ENCODE data around the gene BRINP3. TPM values are rescaled to one million over a fixed set of nuclear protein-coding genes. Genes with fewer than 3 reads are reported as not detected.

BRINP3 gene
- total and polyA plus RNA-seq, 2 donors (not counting 3 experiments of a cell fraction or from before 2014, with no cell fraction given) = not detected

- intact Hi-C loops (cut with micrococcal nuclease) = no loop called here
- Histone ChIP-seq H2AFZ (ENCODE audit: low read depth, low read length) (no peak overlapping the region), H3K36me3 (ENCODE audit: control insufficient read depth in 2 of 2, extremely low read depth in 1 of 2, insufficient read depth in 2 of 2, low read length in 2 of 2) (no peaks in the 10 kb centered on the region), H3K9ac (replicated peaks; ENCODE audit: extremely low read depth, insufficient read depth, low read length) (no peak overlapping the region), H3K9me1 (replicated peaks; ENCODE audit: control insufficient read depth, extremely low read depth, insufficient read depth, low read length) (no peaks in the 10 kb centered on the region), H4K20me1 (replicated peaks; ENCODE audit: control insufficient read depth, extremely low read depth, insufficient read depth, low read length) (no peaks in the 10 kb centered on the region), H3K27ac (ENCODE audit: insufficient read depth, low read depth, low read length) (no peak overlapping the region), H3K4me2 (ENCODE audit: insufficient read depth, low read length) (no peak overlapping the region), H3K9me3 (replicated peaks; ENCODE audit: control insufficient read depth, insufficient read depth, low read length) (no peaks in the 10 kb centered on the region), H3K79me2 (ENCODE audit: control insufficient read depth, insufficient read depth, low read length) (no peaks in the 10 kb centered on the region), H3K27me3 (ENCODE audit: control insufficient read depth in 2 of 2, insufficient read depth in 2 of 2, low read length in 2 of 2) (no peaks in the 10 kb centered on the region), H3K4me1 (ENCODE audit: control insufficient read depth, extremely low read depth, insufficient read depth, low read length) (no peaks in the 10 kb centered on the region), H3K4me3 (replicated peaks in 1 of 3; ENCODE audit: insufficient read depth in 1 of 3, low read depth in 1 of 3, low read length in 3 of 3) (no peak overlapping the region)
- FAIRE-seq = no peak
- no TSS peak for BruUV-seq (replicated peaks)
- no peak for TF ChIP-seq JUN (IDR thresholded peaks at IDR 0.05; ENCODE audit: borderline replicate concordance, insufficient read depth, insufficient read length, low read depth)
- no peak for TF ChIP-seq POLR2A (IDR thresholded peaks at IDR 0.05; ENCODE audit: low read depth, low read length)
- no peak for TF ChIP-seq FOS (IDR thresholded peaks at IDR 0.05; ENCODE audit: borderline replicate concordance, insufficient read depth, low read length)
- TF ChIP-seq EZH2 (IDR thresholded peaks at IDR 0.05; ENCODE audit: borderline replicate concordance, low read depth, low read length, severe bottlenecking) = no peak
- no peak for TF ChIP-seq POLR2AphosphoS5 (IDR thresholded peaks at IDR 0.05; ENCODE audit: insufficient read depth, low read depth, low read length)
- no peak for TF ChIP-seq MAX (IDR thresholded peaks at IDR 0.05; ENCODE audit: insufficient read depth, insufficient read length)
- peak in 1 of 2 donors; percentile 7 for TF ChIP-seq CTCF (IDR thresholded peaks at IDR 0.05; ENCODE audit: extremely low read depth in 1 of 2, insufficient read depth in 1 of 2, low read depth in 1 of 2, low read length in 2 of 2)
- no peak for TF ChIP-seq GATA2 (IDR thresholded peaks at IDR 0.05; ENCODE audit: insufficient read depth, insufficient read length, low read depth, low read length)
- DNase-seq (ENCODE audit: low read depth, low spot score) = peak; percentile 29
- ChIA-PET POLR2A (no interaction called here), CTCF (interaction anchor here (0.6 to 1.4 kb wide), 12 partner anchors 8 to 1108 kb away, joined by 3 to 12 read pairs (median 4); no protein-coding TSS in a partner anchor)
- dilution Hi-C loops (cut with MboI; ENCODE audit: extremely low pct_ligation_motif_present, low sequenced_read_pairs) = no loop called here
Observed at GRCh38 chr1:190320952-190321351, 156.7 kb downstream of the BRINP3 start.

Data from endothelial cell of umbilical vein (primary cell).